NCI-H187 (cell line): ENCODE measurements around the gene ANTXR1.

Experiments
- DNase-seq, 2 experiments: peaks; one replicate each; lab custom pipeline; 2025; lab: John Stamatoyannopoulos, UW

Gene ANTXR1

GRCh38 chr2:69280796-69281412, 267.9 kb downstream of the ANTXR1 start:
- DNase-seq, result no peak

- DNase-seq, result no peak
These were observed 272.5 kb downstream of the ANTXR1 start for GRCh38 chr2:69285379-69285894.

GRCh38 chr2:69287544-69287943, 274.6 kb downstream of the ANTXR1 start:
- DNase-seq, result no peak

- no peak for DNase-seq
These were observed 275.4 kb downstream of the ANTXR1 start for GRCh38 chr2:69288429-69288828.

- no peak for DNase-seq
These were observed 278.1 kb downstream of the ANTXR1 start for GRCh38 chr2:69291004-69291650.

- DNase-seq, result no peak
These were observed 278.7 kb downstream of the ANTXR1 start for GRCh38 chr2:69291721-69292120.

GRCh38 chr2:69292256-69292655, 279.3 kb downstream of the ANTXR1 start:
- no peak for DNase-seq

GRCh38 chr2:69296421-69296820, 283.4 kb downstream of the ANTXR1 start:
- DNase-seq, result no peak

- DNase-seq, result peak in 1 of 2 experiments; percentile 43
These were observed 284.2 kb downstream of the ANTXR1 start for GRCh38 chr2:69297216-69297615.

GRCh38 chr2:69298261-69298660, 285.3 kb downstream of the ANTXR1 start:
- no peak for DNase-seq

GRCh38 chr2:69298862-69299261, 285.9 kb downstream of the ANTXR1 start:
- no peak for DNase-seq
